HG02884 (cell line): ENCODE data around the gene EPB41L3.

Experiments
- ATAC-seq: cut with Tn5 transposase; IDR thresholded peaks from one replicate; pipeline ENCODE4 v1.9.1; 2021; ENCODE audit warnings: mild to moderate bottlenecking, moderate library complexity; ENCODE audit not compliant: unreplicated experiment

EPB41L3 gene

DNA sequence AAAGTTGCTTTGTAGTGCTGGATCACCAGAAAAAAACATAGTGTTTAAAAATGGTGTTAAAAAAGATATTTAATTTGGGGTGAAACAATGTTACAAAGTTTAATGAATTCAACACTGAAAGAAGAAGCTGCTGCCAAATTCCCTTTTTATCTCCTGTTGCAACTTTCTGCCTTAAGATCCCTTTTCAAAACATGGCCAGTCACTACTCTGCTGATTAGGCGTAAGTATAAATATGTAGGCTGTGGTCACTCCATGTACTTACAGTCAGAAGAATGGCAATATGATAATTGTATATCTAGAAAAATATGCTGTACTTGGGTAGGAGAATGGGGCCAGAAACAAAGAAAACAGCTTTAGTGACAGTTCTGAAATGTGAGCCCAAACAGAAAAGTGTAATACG, 124.8 kb downstream of the EPB41L3 start:
- ATAC-seq = no peak

GRCh38 chr18:5417342-5417741, 126.5 kb downstream of the EPB41L3 start:
- no peak for ATAC-seq

DNA sequence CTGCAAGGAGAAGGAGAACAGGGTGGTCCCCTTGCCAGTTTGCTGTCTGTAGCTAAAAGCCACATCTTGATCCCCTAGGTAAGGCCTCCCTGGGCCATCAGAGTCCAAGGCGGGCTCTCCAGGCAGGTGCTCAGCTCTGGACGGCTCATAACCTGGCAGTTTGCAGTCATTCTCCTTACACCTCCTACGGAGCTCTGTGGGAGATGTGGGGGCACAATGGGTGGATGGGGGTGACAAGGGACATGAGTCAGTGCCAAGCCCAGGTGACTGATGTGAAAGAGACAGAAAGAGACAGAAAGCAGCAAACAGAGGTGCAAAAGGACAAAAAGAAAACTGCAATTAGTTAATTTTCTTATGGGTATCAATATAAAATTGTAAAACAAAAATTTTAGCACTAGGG, 127.7 kb downstream of the EPB41L3 start:
- no peak for ATAC-seq

- no peak for ATAC-seq
Measured at GRCh38 chr18:5415665-5416064, 128.1 kb downstream of the EPB41L3 start.

GRCh38 chr18:5415031-5415430, 128.8 kb downstream of the EPB41L3 start:
- no peak for ATAC-seq

- ATAC-seq = no peak
Measured at GRCh38 chr18:5414546-5414945, 129.3 kb downstream of the EPB41L3 start.

GRCh38 chr18:5413447-5413846, 130.3 kb downstream of the EPB41L3 start:
- ATAC-seq = no peak

DNA sequence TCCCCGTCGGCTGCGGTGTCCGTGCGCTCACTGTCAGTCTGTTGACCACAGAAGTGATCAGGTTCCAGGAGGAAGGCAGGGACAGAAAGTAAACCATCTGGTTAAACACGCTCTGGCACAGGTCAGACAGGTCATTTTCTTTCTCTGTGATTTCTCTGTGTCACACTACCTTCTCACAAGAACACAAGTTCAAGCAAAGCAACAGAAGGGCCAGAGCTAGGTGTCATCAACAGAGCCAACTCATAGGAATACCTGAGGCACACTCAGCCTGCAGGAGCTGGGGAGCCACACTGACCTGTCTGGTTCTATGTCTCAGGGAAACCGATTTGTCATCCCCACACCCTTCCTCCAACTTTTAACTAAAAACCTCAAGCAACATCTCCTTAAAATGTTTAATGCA, 133.2 kb downstream of the EPB41L3 start:
- no peak for ATAC-seq

DNA sequence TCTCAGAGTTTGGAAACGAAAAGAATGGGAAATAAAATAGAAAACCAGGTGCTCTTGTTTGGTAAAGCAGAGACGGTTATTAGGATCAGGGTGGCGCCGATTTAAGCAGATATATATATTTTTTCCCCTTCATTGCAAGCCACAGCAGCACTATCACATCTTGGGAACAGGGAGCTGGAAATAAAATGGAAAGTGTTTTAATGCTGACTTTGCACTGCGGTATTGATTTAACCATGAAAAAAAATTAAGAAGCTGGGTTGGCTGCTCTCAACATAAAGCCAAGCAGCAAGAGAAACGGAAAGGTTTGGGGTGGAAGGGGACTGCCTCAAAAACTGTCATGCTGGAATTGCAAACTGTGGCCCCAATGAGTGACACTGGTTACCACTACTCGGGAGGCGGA, 145.5 kb downstream of the EPB41L3 start:
- no peak for ATAC-seq

DNA sequence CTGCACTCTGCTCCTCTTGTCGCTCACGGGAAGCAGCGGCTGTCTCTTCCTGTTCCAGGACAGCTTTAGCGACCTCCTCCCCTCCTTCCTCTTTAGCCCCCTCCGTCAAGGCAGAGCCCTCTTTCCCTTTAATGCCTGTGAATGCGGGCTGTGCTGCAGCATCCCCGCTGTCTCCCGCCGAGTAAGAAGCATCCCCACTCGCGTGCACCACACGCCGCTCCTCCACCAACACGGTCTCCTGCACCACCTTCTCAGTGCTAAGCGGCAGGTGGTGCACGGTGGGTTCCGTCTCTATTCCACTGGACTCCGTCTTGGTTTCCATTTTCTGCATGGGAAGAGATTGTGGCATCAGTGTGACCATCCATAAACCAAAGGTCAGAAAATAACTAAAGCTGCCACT, 146.7 kb downstream of the EPB41L3 start:
- no peak for ATAC-seq

DNA sequence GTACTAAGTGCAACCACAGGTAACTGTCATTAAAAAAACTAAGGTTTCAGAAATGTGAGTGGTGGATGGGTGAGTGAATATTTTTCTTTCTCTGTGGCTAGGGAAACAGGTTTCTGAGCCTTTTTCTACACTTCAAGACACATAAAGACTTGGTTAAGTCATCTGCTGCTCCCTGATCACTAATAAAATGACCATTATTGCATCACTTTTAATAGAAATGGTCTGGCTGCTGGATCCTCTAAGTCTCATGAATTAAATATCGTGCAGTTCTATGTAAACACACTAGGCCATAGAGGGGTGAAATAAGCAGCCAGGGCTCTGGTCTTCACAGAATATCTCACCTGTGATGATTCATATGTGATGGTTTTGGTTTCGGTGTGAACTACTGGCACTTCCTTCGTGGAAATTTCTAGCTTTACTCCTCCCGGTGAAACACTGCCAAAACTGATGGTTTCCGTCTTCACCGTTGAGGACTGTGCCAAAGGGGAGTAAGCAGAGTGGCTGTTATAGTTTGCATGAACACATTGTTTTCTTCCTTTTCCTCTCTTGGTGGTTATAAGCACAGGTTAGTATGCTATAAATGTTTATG, 147.8 kb downstream of the EPB41L3 start:
- no peak for ATAC-seq

- no peak for ATAC-seq
Measured at GRCh38 chr18:5393779-5394178, 150.0 kb downstream of the EPB41L3 start.

- ATAC-seq = no peak
Measured at GRCh38 chr18:5391409-5391808, 152.4 kb downstream of the EPB41L3 start.

DNA sequence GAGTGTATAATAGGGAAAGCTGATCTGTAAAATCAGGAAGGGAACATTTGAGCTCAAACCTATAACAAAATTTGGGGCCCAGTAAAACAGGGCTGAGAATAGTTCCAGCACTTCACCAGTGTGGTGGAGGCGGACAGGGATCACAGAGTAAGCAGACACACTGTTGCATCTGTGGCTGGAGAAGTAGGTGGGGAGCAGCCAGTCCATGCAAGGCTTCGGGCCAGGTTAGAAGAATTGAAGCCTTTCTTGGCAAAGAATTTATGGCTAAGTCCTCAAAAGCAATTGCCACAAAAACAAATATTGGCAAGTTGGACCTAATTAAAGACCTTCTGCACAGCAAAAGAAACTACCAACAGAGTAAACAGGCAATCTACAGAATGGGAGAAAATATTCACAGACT, 154.4 kb downstream of the EPB41L3 start:
- no peak for ATAC-seq

DNA sequence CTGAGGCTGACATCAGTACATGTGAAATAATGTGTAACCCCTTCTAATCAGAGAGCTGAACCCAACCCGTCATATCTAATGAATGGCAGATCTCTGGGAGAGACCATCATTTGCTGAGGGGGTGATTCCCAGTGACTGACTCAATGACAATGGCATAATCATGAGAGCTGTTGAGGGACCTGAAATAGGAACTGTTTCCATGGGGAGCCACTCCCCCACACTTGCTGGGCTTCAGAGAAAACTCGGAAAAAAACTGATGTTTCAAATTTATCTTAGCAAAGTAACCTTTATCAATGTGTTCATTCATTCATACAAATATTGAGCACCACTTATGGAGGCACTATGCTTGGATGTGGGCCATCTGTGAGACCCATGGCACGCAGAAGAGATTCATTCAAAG, 154.9 kb downstream of the EPB41L3 start:
- no peak for ATAC-seq

GRCh38 chr18:5380586-5380985, 163.2 kb downstream of the EPB41L3 start:
- no peak for ATAC-seq

GRCh38 chr18:5376986-5377385, 166.8 kb downstream of the EPB41L3 start:
- ATAC-seq = no peak

GRCh38 chr18:5370332-5370731, 173.5 kb downstream of the EPB41L3 start:
- no peak for ATAC-seq

DNA sequence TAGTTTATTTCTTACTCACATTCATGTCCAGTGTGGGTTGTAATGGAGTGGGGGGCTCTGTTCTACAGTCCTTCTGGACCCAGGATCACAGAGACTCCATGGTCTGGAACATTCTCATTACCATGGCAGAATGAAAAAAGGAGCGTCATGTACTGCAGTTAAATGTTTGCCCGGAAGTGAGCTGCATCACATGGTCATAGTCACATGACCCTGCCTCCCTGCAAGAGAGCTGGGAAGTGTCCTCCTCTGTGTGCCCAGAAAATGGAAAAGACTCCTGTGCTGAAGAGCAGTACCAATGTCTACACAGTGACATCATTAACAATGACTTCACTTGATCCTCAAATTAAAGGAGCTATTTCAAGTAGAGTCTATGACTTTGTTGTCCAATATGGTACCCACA, 174.3 kb downstream of the EPB41L3 start:
- ATAC-seq = no peak

DNA sequence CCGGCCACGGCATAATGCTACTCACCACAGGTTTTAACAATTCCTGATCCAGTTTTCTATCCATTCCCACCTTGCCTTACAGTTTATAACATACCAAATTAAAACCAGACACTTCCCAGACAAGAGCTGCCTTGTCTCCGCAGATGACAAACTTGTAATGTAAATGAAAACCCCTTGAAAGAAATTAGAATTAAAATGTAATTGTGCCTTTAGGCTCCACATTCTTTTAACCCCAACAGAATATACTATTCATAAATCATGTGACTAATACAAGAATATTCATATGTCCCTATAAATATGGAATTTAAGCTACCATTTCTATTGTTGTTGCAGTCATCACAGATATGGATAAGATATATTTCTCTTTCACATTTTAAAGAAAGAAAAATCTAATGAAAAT, 178.4 kb downstream of the EPB41L3 start:
- ATAC-seq = no peak

GRCh38 chr18:5350636-5351035, 193.2 kb downstream of the EPB41L3 start:
- ATAC-seq = no peak
